Measurements from ENCODE around the gene CCDC186. TPM values are rescaled to one million over a fixed set of nuclear protein-coding genes. Genes with fewer than 3 reads are reported as not detected.
"Not testable (repeated sequence)": the region's sequence is repeated elsewhere in the genome, so short reads cannot be mapped to it uniquely, and the experiment has no call there.

The CCDC186 gene
- total RNA-seq, 1 donor from 2014 or later: 39.2 TPM

GRCh38 chr10:114151486-114151885, 22.5 kb downstream of the CCDC186 start:
- Mint-ChIP-seq H3K4me1 (no peaks in the 10 kb centered on the region), H3K9me3 (peaks cover 12% of the 10 kb centered on the region), H3K27ac (no peak overlapping the region), H3K36me3 (peaks cover 47% of the 10 kb centered on the region), H3K4me3 (no peak overlapping the region), H3K27me3 (ENCODE audit: low read depth) (no peaks in the 10 kb centered on the region)
- no peak for DNase-seq (ENCODE audit: low spot score in 2 of 2, unreplicated experiment in 2 of 2)
- TF ChIP-seq, protein P1, sequence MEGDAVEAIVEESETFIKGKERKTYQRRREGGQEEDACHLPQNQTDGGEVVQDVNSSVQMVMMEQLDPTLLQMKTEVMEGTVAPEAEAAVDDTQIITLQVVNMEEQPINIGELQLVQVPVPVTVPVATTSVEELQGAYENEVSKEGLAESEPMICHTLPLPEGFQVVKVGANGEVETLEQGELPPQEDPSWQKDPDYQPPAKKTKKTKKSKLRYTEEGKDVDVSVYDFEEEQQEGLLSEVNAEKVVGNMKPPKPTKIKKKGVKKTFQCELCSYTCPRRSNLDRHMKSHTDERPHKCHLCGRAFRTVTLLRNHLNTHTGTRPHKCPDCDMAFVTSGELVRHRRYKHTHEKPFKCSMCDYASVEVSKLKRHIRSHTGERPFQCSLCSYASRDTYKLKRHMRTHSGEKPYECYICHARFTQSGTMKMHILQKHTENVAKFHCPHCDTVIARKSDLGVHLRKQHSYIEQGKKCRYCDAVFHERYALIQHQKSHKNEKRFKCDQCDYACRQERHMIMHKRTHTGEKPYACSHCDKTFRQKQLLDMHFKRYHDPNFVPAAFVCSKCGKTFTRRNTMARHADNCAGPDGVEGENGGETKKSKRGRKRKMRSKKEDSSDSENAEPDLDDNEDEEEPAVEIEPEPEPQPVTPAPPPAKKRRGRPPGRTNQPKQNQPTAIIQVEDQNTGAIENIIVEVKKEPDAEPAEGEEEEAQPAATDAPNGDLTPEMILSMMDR (IDR thresholded peaks at IDR 0.05; ENCODE audit: unreplicated experiment): no peak

DNA sequence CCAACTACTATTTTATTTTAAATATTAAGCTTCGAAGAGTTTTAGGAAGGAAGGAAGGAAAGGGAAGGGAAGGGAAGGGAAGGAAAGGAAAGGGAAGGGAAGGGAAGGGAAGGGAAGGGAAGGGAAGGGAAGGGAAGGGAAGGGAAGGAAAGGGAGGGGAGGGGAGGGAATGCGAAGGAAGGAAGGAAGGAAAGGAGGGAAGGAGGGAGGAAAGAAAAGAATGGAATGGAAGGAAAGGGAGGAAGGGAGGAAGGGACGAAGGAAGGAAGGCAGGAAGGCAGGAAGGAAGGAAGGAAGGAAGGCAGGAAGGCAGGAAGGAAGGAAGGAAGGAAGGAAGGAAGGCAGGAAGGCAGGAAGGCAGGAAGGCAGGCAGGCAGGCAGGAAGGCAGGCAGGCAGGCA, 24.5 kb downstream of the CCDC186 start:
- DNase-seq (ENCODE audit: low spot score in 2 of 2, unreplicated experiment in 2 of 2); H3K27ac Mint-ChIP-seq; H3K27me3 Mint-ChIP-seq (ENCODE audit: low read depth); H3K9me3 Mint-ChIP-seq; H3K4me3 Mint-ChIP-seq; H3K4me1 Mint-ChIP-seq: not testable (repeated sequence)
- peaks cover 45% of the 10 kb centered on the region for H3K36me3 Mint-ChIP-seq

- no peaks in the 10 kb centered on the region for H3K9me3 Mint-ChIP-seq
- no peak for DNase-seq (ENCODE audit: low spot score in 2 of 2, unreplicated experiment in 2 of 2)
- peaks cover 44% of the 10 kb centered on the region for H3K36me3 Mint-ChIP-seq
- no peaks in the 10 kb centered on the region for H3K4me1 Mint-ChIP-seq
- H3K4me3 Mint-ChIP-seq: no peak overlapping the region
- TF ChIP-seq, protein P1 (IDR thresholded peaks at IDR 0.05; ENCODE audit: unreplicated experiment): no peak
- H3K27ac Mint-ChIP-seq: no peak overlapping the region
- no peaks in the 10 kb centered on the region for H3K27me3 Mint-ChIP-seq (ENCODE audit: low read depth)
Measured at GRCh38 chr10:114143160-114143559, 30.8 kb downstream of the CCDC186 start.

- H3K27me3 Mint-ChIP-seq (ENCODE audit: low read depth): no peaks in the 10 kb centered on the region
- H3K27ac Mint-ChIP-seq: no peak overlapping the region
- TF ChIP-seq, protein P1 (IDR thresholded peaks at IDR 0.05; ENCODE audit: unreplicated experiment): no peak
- peaks cover 38% of the 10 kb centered on the region for H3K36me3 Mint-ChIP-seq
- no peaks in the 10 kb centered on the region for H3K9me3 Mint-ChIP-seq
- H3K4me1 Mint-ChIP-seq: no peaks in the 10 kb centered on the region
- H3K4me3 Mint-ChIP-seq: no peak overlapping the region
- no peak for DNase-seq (ENCODE audit: low spot score in 2 of 2, unreplicated experiment in 2 of 2)
Measured at GRCh38 chr10:114142018-114142417, 32.0 kb downstream of the CCDC186 start.

DNA sequence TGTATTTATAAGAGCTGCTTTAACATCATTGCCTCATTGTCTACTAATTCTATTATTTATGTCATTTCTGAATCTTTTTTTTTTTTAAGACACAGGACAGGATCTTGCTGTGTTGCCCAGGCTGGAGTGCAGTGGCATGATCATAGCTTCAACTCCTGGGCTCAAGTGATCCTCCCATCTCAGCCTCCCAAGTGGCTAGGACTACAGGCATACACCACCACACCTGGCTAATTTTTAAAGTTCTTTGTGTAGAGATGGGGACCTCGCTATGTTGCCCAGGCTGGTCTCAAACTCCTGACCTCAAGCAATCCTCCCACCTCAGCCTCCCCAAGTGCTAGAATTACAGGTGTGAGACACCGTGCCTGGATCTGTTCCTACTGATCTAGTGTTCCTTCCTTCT, 33.2 kb downstream of the CCDC186 start:
- not testable (repeated sequence) for H3K27ac Mint-ChIP-seq; H3K9me3 Mint-ChIP-seq; H3K27me3 Mint-ChIP-seq (ENCODE audit: low read depth); H3K4me3 Mint-ChIP-seq; DNase-seq (ENCODE audit: low spot score in 2 of 2, unreplicated experiment in 2 of 2); H3K4me1 Mint-ChIP-seq
- peaks cover 39% of the 10 kb centered on the region for H3K36me3 Mint-ChIP-seq

DNA sequence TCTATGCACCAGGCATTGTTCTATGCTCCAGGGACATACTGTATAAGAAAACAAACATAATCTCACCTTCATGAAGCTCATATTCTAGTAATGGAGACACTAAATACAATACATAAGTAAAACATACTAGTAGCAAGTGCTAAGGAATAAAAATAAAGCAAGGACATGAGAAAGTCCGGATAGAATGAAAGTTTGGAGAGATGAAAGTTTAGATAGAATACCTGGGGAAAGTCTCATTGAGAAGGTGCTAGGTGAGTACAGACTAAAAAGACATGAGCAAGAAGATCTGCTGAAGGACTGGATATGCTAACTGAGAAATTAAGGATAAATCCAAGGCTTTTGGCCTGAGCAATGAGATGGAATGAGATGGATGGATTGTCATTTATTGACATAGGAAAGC, 34.0 kb downstream of the CCDC186 start:
- Mint-ChIP-seq H3K9me3 (no peaks in the 10 kb centered on the region), H3K27ac (no peak overlapping the region), H3K4me3 (no peak overlapping the region), H3K4me1 (no peaks in the 10 kb centered on the region), H3K27me3 (ENCODE audit: low read depth) (no peaks in the 10 kb centered on the region), H3K36me3 (peaks cover 43% of the 10 kb centered on the region)
- TF ChIP-seq, protein P1 (IDR thresholded peaks at IDR 0.05; ENCODE audit: unreplicated experiment): no peak
- no peak for DNase-seq (ENCODE audit: low spot score in 2 of 2, unreplicated experiment in 2 of 2)

GRCh38 chr10:114138581-114138980, 35.4 kb downstream of the CCDC186 start:
- Mint-ChIP-seq H3K4me1 (no peaks in the 10 kb centered on the region), H3K27me3 (ENCODE audit: low read depth) (no peaks in the 10 kb centered on the region), H3K9me3 (no peaks in the 10 kb centered on the region), H3K4me3 (no peak overlapping the region), H3K27ac (no peak overlapping the region), H3K36me3 (peaks cover 51% of the 10 kb centered on the region)
- TF ChIP-seq, protein P1 (IDR thresholded peaks at IDR 0.05; ENCODE audit: unreplicated experiment): no peak
- no peak for DNase-seq (ENCODE audit: low spot score in 2 of 2, unreplicated experiment in 2 of 2)

Measured in mesothelial cell of epicardium (in vitro differentiated cells).